AG09309 (cell line): Measurements from ENCODE around the gene ETNK2.
A peak's percentile ranks its signal among the peaks of the same experiment; 100 is the strongest.

Source experiments
- DNase-seq: peaks from one replicate; pipeline ENCODE4 v3.0.0-alpha.2; 2010; ENCODE audit warnings: low read depth
- H3K4me3 ChIP-seq: 2 replicates; pipeline ENCODE4 v1.5.1; 2011; ENCODE audit warnings: mild to moderate bottlenecking, low read depth, low read length, moderate library complexity; ENCODE audit not compliant: control insufficient read depth
- CTCF ChIP-seq: IDR thresholded peaks from 2 replicates; pipeline ENCODE4 v1.5.1; 2011; ENCODE audit warnings: mild to moderate bottlenecking, low read depth, low read length, inconsistent platforms; ENCODE audit not compliant: insufficient read depth, control insufficient read depth; ENCODE audit errors: missing control alignments

Gene ETNK2

GRCh38 chr1:204190212-204191211 lies 38.7 kb upstream of the ETNK2 start:
- peak; percentile 23 for DNase-seq
- no peak for TF ChIP-seq CTCF
- peak overlapping the region; percentile 9; the same call in 1 of the 2 replicates for H3K4me3 ChIP-seq

- H3K4me3 ChIP-seq: no peak overlapping the region
- no peak for TF ChIP-seq CTCF
- no peak for DNase-seq
These were observed 37.3 kb upstream of the ETNK2 start for GRCh38 chr1:204188959-204189639.

DNA sequence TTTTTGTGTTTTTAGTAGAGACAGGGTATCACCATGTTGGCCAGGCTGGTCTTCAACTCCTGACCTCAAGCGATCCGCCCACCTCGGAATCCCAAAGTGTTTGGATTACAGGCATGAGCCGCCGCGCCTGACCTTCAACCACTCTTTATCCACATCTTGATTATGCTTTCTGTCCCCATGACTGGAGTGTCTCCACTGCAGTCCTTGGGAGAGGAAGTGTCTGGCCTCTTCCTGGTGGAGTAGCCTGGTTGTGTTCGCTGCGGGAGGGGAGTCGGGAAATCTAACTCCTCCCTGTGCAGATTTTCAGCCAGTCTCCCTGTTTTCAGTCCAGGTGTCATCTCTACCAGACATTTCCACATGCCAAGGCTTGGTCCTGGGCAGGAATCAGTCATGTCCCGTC lies 34.8 kb upstream of the ETNK2 start:
- H3K4me3 ChIP-seq: no peak overlapping the region
- no peak for DNase-seq
- TF ChIP-seq CTCF: no peak

DNA sequence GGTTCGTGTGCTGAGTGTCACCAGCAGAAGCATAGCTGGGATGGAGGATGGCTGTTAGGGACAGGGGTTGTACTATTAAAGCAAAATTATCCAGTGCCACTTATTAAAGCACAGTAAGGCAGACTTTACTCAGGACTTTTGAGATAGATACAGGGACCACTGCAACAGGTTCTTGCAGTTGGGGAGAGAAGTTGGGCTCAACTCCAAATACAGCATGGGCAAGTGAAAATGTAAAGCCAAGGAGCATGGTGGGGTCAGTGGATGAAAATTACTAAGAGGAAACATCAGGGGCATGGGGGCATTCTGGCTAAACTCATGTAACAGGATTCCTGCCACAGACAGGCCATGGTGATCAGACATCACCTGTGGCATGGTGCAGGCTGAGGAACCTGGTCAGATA lies 29.3 kb upstream of the ETNK2 start:
- no peak for DNase-seq
- TF ChIP-seq CTCF: no peak
- H3K4me3 ChIP-seq: no peak overlapping the region

DNA sequence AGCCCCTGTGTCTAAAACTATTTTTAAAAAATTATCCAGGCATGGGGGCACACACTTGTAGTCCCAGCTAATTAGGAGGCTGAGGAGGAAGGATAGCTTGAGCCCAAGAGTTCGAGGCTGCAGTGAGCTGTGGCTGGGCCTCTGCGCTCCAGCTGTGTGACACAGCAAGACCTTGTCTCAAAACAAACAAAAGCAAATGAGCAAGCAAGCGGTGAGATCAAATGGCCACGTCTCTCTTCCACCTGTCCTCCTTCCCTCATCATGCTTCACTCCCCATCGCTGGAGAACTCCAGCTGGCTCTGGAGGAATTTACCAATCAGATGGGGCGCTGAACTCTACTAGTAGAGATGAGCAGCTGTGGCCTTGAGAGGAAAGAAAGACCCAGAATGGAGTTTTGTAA lies 28.3 kb upstream of the ETNK2 start:
- H3K4me3 ChIP-seq: no peak overlapping the region
- no peak for DNase-seq
- no peak for TF ChIP-seq CTCF

DNA sequence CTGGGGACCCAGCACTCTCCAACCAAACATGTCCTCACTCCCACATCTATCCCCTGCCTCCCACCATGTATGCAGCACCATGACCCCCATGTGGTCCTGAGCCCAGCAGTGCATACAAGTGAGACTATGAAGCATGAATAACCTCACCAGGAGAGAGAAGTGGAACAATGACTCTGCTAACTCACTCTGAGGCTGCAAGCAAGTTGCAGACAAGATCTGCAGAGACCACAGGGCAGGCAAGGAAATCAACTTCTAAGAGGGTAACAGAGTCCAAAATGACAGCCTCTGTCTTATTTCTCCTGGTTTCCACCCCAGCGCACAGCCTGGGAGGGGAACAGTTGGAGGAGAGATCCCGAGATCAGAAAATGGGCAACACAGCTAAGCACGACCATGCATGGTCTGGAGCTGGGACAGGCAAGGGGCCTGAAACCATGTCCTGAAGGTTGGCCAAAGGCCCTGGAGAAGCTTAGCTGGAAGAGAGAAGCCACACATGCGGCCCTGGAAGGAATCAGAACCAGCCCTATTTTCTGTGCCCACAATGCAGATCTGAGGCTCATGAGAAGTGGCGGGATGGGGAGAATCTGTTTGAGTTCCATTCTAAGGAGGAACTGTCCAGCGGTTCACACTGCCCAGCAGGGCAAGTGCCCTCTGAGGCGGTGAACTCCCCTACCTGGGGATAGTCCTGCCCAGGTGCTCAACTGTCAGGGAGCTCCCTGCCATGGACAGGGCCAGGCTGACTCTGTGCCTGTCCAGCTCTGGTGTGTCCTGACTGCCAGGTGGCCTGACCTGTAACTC lies 26.8 kb upstream of the ETNK2 start:
- TF ChIP-seq CTCF: no peak
- no peak overlapping the region for H3K4me3 ChIP-seq
- no peak for DNase-seq
